Vagina (tissue), 2 donors: Measurements from ENCODE around the gene IGF1. TPM values are rescaled to one million over a fixed set of nuclear protein-coding genes. Genes with fewer than 3 reads are reported as not detected.

ENCODE experiments used
- DNase-seq, 2 donors: peaks; one replicate each; pipeline ENCODE4 v3.0.0-alpha.2; 2017; ENCODE audit errors: extremely low spot score in 2 of 2
- H3K27ac ChIP-seq: fragments of 200-600 bp; sonication (generic); one replicate; pipeline ENCODE4 v1.5.1; 2019
- H3K27me3 ChIP-seq: fragments of 200-600 bp; sonication (generic); one replicate; pipeline ENCODE4 v1.5.1; 2019
- H3K36me3 ChIP-seq, 2 donors: fragments of 200-600 bp; sonication (generic); one replicate each; pipeline ENCODE4 v1.5.1; 2017 to 2019
- H3K4me1 ChIP-seq: fragments of 200-600 bp; sonication (generic); one replicate; pipeline ENCODE4 v1.5.1; 2019
- H3K4me3 ChIP-seq, 2 donors: fragments of 200-600 bp; sonication (generic); 1 replicate in 1 of 2; 2 replicates in 1 of 2; pipeline ENCODE4 v1.5.1; 2016 to 2019
- H3K9me3 ChIP-seq: fragments of 200-600 bp; sonication (generic); one replicate; pipeline ENCODE4 v1.5.1; 2019
- POLR2A ChIP-seq, 2 donors: fragments of 450-650 bp; IDR thresholded peaks; one replicate each; pipeline ENCODE4 v1.6.1; 2017; ENCODE audit warnings: antibody characterized with exemption in 2 of 2, mild to moderate bottlenecking in 2 of 2, moderate library complexity in 2 of 2
- POLR2AphosphoS5 ChIP-seq, 2 donors: sonication (generic); formaldehyde crosslinking; IDR thresholded peaks; one replicate each; pipeline ENCODE4 v1.9.0; 2017; ENCODE audit warnings: antibody characterized with exemption in 2 of 2, mild to moderate bottlenecking in 2 of 2, low read depth in 1 of 2; ENCODE audit not compliant: insufficient read depth in 1 of 2
- intact Hi-C: fragments of 100-400 bp; cut with DNase I; formaldehyde crosslinking; loops from one replicate; pipeline ENCODE4 v1.15.1; 2023
- total RNA-seq: library from RNA; depleted of rRNA; stranded (reverse); fragments of >200 nt; gene quantifications from one replicate; pipeline ENCODE4 v1.2.3, GENCODE V29; 2016
- TF ChIP-seq, protein P1 (sequence below), 3 experiments: fragments of 450-650 bp in 2 of 3; fragments of 200-600 bp in 1 of 3; sonication (generic) in 1 of 3; IDR thresholded peaks; one replicate each; pipeline ENCODE4 v1.5.1; 2017 to 2019; ENCODE audit warnings: antibody characterized with exemption in 3 of 3, mild to moderate bottlenecking in 2 of 3, moderate library complexity in 2 of 3

IGF1 gene
- total RNA-seq, 1 donor from 2014 or later: 68.0 TPM

DNA sequence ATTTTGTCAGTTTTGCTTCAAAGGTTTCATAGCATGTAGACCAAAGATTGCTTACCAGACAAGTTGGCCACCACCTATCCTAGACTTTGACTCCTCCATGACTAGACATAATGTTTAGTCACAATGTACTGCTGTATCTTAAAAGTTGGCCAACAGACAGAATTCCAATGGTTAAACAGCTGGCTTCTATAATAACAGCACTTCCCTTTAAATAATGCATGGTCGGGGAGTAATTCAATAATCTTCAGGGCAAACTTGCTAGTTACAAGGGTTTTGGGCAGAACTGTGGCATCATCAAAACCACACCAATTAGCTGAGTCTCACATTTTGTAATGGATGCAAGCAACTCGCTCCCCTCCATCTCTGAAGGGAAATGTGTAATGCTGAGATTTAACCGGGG is 56.9 kb downstream of the IGF1 start:
- no peak for DNase-seq

GRCh38 chr12:102421802-102422583 is 58.4 kb downstream of the IGF1 start:
- intact Hi-C loops: no loop called here
- no peaks in the 10 kb centered on the region for H3K36me3 ChIP-seq
- TF ChIP-seq POLR2A (IDR thresholded peaks at IDR 0.05) (no peak), POLR2AphosphoS5 (IDR thresholded peaks at IDR 0.05; ENCODE audit: insufficient read depth in 1 of 2, low read depth in 1 of 2) (no peak)
- TF ChIP-seq, protein P1, sequence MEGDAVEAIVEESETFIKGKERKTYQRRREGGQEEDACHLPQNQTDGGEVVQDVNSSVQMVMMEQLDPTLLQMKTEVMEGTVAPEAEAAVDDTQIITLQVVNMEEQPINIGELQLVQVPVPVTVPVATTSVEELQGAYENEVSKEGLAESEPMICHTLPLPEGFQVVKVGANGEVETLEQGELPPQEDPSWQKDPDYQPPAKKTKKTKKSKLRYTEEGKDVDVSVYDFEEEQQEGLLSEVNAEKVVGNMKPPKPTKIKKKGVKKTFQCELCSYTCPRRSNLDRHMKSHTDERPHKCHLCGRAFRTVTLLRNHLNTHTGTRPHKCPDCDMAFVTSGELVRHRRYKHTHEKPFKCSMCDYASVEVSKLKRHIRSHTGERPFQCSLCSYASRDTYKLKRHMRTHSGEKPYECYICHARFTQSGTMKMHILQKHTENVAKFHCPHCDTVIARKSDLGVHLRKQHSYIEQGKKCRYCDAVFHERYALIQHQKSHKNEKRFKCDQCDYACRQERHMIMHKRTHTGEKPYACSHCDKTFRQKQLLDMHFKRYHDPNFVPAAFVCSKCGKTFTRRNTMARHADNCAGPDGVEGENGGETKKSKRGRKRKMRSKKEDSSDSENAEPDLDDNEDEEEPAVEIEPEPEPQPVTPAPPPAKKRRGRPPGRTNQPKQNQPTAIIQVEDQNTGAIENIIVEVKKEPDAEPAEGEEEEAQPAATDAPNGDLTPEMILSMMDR (IDR thresholded peaks at IDR 0.05): no peak

More for the DNA sequence above, 56.9 kb downstream of the IGF1 start:
- intact Hi-C loops: no loop called here
- Histone ChIP-seq H3K27me3 (no peaks in the 10 kb centered on the region), H3K4me1 (peaks cover 31% of the 10 kb centered on the region), H3K9me3 (no peaks in the 10 kb centered on the region), H3K36me3 (no peaks in the 10 kb centered on the region), H3K27ac (no peak overlapping the region), H3K4me3 (no peak overlapping the region)
- TF ChIP-seq, protein P1 (IDR thresholded peaks at IDR 0.05): no peak
- no peak for TF ChIP-seq POLR2A (IDR thresholded peaks at IDR 0.05)
- no peak for TF ChIP-seq POLR2AphosphoS5 (IDR thresholded peaks at IDR 0.05; ENCODE audit: insufficient read depth in 1 of 2, low read depth in 1 of 2)

DNA sequence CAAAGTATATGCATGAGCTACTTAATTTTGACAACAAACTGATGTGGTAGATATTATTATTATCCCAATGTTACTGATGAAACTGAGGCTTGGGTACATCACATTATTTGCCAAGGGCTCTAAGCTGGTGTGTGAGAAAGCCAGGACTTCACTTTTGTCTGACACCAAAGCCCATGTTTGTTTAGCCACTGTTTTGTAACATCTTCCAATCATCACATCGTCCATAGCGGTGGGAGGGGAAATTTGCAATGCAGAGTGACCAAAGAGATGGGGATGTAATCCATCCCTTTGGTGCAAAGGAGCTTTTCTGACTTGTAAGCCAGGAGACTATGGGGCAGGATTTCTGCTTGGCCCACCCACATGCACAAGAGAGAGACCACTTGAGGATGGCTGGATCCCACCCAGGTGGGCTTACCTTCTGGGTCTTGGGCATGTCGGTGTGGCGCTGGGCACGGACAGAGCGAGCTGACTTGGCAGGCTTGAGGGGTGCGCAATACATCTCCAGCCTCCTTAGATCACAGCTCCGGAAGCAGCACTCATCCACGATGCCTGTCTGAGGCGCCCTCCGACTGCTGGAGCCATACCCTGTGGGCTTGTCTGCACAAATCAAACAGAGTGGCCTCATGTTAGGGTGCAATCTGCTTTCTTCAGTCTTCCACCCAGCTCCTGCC is 61.1 kb downstream of the IGF1 start:
- Histone ChIP-seq H3K27ac (no peak overlapping the region), H3K36me3 (no peaks in the 10 kb centered on the region), H3K9me3 (no peaks in the 10 kb centered on the region), H3K4me1 (no peaks in the 10 kb centered on the region), H3K4me3 (no peak overlapping the region), H3K27me3 (no peaks in the 10 kb centered on the region)
- intact Hi-C loops: no loop called here
- no peak for DNase-seq
- TF ChIP-seq, protein P1 (IDR thresholded peaks at IDR 0.05): no peak
- TF ChIP-seq POLR2A (IDR thresholded peaks at IDR 0.05) (no peak), POLR2AphosphoS5 (IDR thresholded peaks at IDR 0.05; ENCODE audit: insufficient read depth in 1 of 2, low read depth in 1 of 2) (no peak)

More at GRCh38 chr12:102421802-102422583, 58.4 kb downstream of the IGF1 start:
- Histone ChIP-seq H3K4me3 (no peak overlapping the region), H3K4me1 (peaks cover 20% of the 10 kb centered on the region), H3K27ac (no peak overlapping the region), H3K9me3 (no peaks in the 10 kb centered on the region), H3K27me3 (no peaks in the 10 kb centered on the region)
- DNase-seq: no peak

- no peak overlapping the region for H3K4me3 ChIP-seq
- intact Hi-C loops: no loop called here
These were observed 63.3 kb downstream of the IGF1 start for GRCh38 chr12:102417055-102417454.

More at GRCh38 chr12:102417055-102417454, 63.3 kb downstream of the IGF1 start:
- Histone ChIP-seq H3K9me3 (no peaks in the 10 kb centered on the region), H3K4me1 (no peaks in the 10 kb centered on the region), H3K27me3 (no peaks in the 10 kb centered on the region), H3K27ac (no peak overlapping the region), H3K36me3 (no peaks in the 10 kb centered on the region)
- no peak for DNase-seq
- TF ChIP-seq, protein P1 (IDR thresholded peaks at IDR 0.05): no peak
- TF ChIP-seq POLR2AphosphoS5 (IDR thresholded peaks at IDR 0.05; ENCODE audit: insufficient read depth in 1 of 2, low read depth in 1 of 2) (no peak), POLR2A (IDR thresholded peaks at IDR 0.05) (no peak)
